Measurements from ENCODE around the gene LGI2. TPM values are rescaled to one million over a fixed set of nuclear protein-coding genes. Genes with fewer than 3 reads are reported as not detected.

LGI2 gene
- polyA plus RNA-seq (2013, experiment 1 of 2): 1.8 TPM
- polyA plus RNA-seq (2013, experiment 2 of 2): 1.8 TPM

GRCh38 chr4:25030277-25031076 lies at the start of gene LGI2:
Gene LGI2, minus strand, starts transcription at chr4:25030946. Its CDS starts 253 bp downstream, at chr4:25030693.
- Histone ChIP-seq H3K23ac (ENCODE audit: low read length) (no peak within 1 kb of the TSS), H3K27ac (ENCODE audit: low read depth, low read length) (no peak within 1 kb of the TSS), H3K79me2 (ENCODE audit: control insufficient read depth, insufficient read depth, low read length) (no peaks in the 10 kb centered on the region), H3K36me3 (ENCODE audit: control insufficient read depth, insufficient read depth, low read length) (no peaks in the 10 kb centered on the region), H4K5ac (ENCODE audit: low read length) (no peak within 1 kb of the TSS), H2AK5ac (ENCODE audit: low read length) (no peak within 1 kb of the TSS), H2BK120ac (ENCODE audit: low read depth, low read length) (no peak within 1 kb of the TSS), H3K79me1 (ENCODE audit: low read length) (no peaks in the 10 kb centered on the region), H3K27me3 (ENCODE audit: insufficient read depth, low read length, poor library complexity) (peaks cover 5% of the 10 kb centered on the region), H3K4me2 (ENCODE audit: low read length) (peak within 1 kb of the TSS; percentile 76), H3K4ac (ENCODE audit: low read depth, low read length) (peak within 1 kb of the TSS; percentile 60), H4K8ac (ENCODE audit: low read depth, low read length) (no peak within 1 kb of the TSS), H3K56ac (ENCODE audit: low read length) (peak within 1 kb of the TSS; percentile 83), H2BK5ac (ENCODE audit: low read length) (no peak within 1 kb of the TSS), H3K9ac (ENCODE audit: low read length) (peak within 1 kb of the TSS; percentile 49), H3K4me1 (ENCODE audit: control insufficient read depth, low read depth, low read length) (peaks cover 2% of the 10 kb centered on the region), H3K18ac (ENCODE audit: low read length) (peak within 1 kb of the TSS; percentile 71), H2BK15ac (replicated peaks; ENCODE audit: low read depth) (no peak within 1 kb of the TSS), H3K4me3 (ENCODE audit: low read length) (peak within 1 kb of the TSS; percentile 27)
- no peak for DNase-seq
- no CpG with 5 or more reads among the region's 92 CpGs for WGBS (ENCODE audit: extremely low coverage, insufficient coverage, low lambda C conversion rate)

GRCh38 chr4:25078523-25078922 lies 47.8 kb upstream of the LGI2 start:
- H3K79me1 ChIP-seq (ENCODE audit: low read length): no peaks in the 10 kb centered on the region
- no peaks in the 10 kb centered on the region for H3K27me3 ChIP-seq (ENCODE audit: insufficient read depth, low read length, poor library complexity)
- no peak overlapping the region for H3K56ac ChIP-seq (ENCODE audit: low read length)
- no peak for DNase-seq
- no peak overlapping the region for H3K9ac ChIP-seq (ENCODE audit: low read length)
- H3K79me2 ChIP-seq (ENCODE audit: control insufficient read depth, insufficient read depth, low read length): no peaks in the 10 kb centered on the region
- H3K36me3 ChIP-seq (ENCODE audit: control insufficient read depth, insufficient read depth, low read length): no peaks in the 10 kb centered on the region
- WGBS (ENCODE audit: extremely low coverage, insufficient coverage, low lambda C conversion rate): no CpG with 5 or more reads among the region's 4 CpGs
- H3K23ac ChIP-seq (ENCODE audit: low read length): no peak overlapping the region
- H3K18ac ChIP-seq (ENCODE audit: low read length): no peak overlapping the region
- H2BK120ac ChIP-seq (ENCODE audit: low read depth, low read length): no peak overlapping the region
- no peak overlapping the region for H3K4ac ChIP-seq (ENCODE audit: low read depth, low read length)
- H3K4me3 ChIP-seq (ENCODE audit: low read length): no peak overlapping the region
- no peak overlapping the region for H3K4me2 ChIP-seq (ENCODE audit: low read length)
- H2BK5ac ChIP-seq (ENCODE audit: low read length): no peak overlapping the region
- H3K4me1 ChIP-seq (ENCODE audit: control insufficient read depth, low read depth, low read length): no peaks in the 10 kb centered on the region
- H4K5ac ChIP-seq (ENCODE audit: low read length): no peak overlapping the region
- no peak overlapping the region for H4K8ac ChIP-seq (ENCODE audit: low read depth, low read length)
- no peak overlapping the region for H2BK15ac ChIP-seq (replicated peaks; ENCODE audit: low read depth)
- no peak overlapping the region for H3K27ac ChIP-seq (ENCODE audit: low read depth, low read length)
- H2AK5ac ChIP-seq (ENCODE audit: low read length): no peak overlapping the region

GRCh38 chr4:25076625-25077398 lies 46.1 kb upstream of the LGI2 start:
- Histone ChIP-seq H4K8ac (ENCODE audit: low read depth, low read length) (no peak overlapping the region), H3K56ac (ENCODE audit: low read length) (no peak overlapping the region), H3K4ac (ENCODE audit: low read depth, low read length) (no peak overlapping the region), H3K9ac (ENCODE audit: low read length) (no peak overlapping the region), H3K79me2 (ENCODE audit: control insufficient read depth, insufficient read depth, low read length) (no peaks in the 10 kb centered on the region), H2BK15ac (replicated peaks; ENCODE audit: low read depth) (no peak overlapping the region), H2BK120ac (ENCODE audit: low read depth, low read length) (no peak overlapping the region), H3K36me3 (ENCODE audit: control insufficient read depth, insufficient read depth, low read length) (no peaks in the 10 kb centered on the region), H3K27me3 (ENCODE audit: insufficient read depth, low read length, poor library complexity) (no peaks in the 10 kb centered on the region), H3K79me1 (ENCODE audit: low read length) (no peaks in the 10 kb centered on the region), H3K4me3 (ENCODE audit: low read length) (no peak overlapping the region), H4K5ac (ENCODE audit: low read length) (no peak overlapping the region), H2BK5ac (ENCODE audit: low read length) (no peak overlapping the region), H2AK5ac (ENCODE audit: low read length) (no peak overlapping the region), H3K4me2 (ENCODE audit: low read length) (no peak overlapping the region), H3K23ac (ENCODE audit: low read length) (no peak overlapping the region), H3K18ac (ENCODE audit: low read length) (no peak overlapping the region), H3K4me1 (ENCODE audit: control insufficient read depth, low read depth, low read length) (no peaks in the 10 kb centered on the region), H3K27ac (ENCODE audit: low read depth, low read length) (no peak overlapping the region)
- no peak for DNase-seq
- WGBS (ENCODE audit: extremely low coverage, insufficient coverage, low lambda C conversion rate): no CpG with 5 or more reads among the region's 3 CpGs

GRCh38 chr4:25075851-25076250 lies 45.1 kb upstream of the LGI2 start:
- H3K27ac ChIP-seq (ENCODE audit: low read depth, low read length): no peak overlapping the region
- H3K4me1 ChIP-seq (ENCODE audit: control insufficient read depth, low read depth, low read length): no peaks in the 10 kb centered on the region
- H4K5ac ChIP-seq (ENCODE audit: low read length): no peak overlapping the region
- WGBS (ENCODE audit: extremely low coverage, insufficient coverage, low lambda C conversion rate): no CpG with 5 or more reads among the region's 4 CpGs
- H2BK5ac ChIP-seq (ENCODE audit: low read length): no peak overlapping the region
- H3K23ac ChIP-seq (ENCODE audit: low read length): no peak overlapping the region
- no peak overlapping the region for H2BK15ac ChIP-seq (replicated peaks; ENCODE audit: low read depth)
- no peaks in the 10 kb centered on the region for H3K27me3 ChIP-seq (ENCODE audit: insufficient read depth, low read length, poor library complexity)
- H3K79me2 ChIP-seq (ENCODE audit: control insufficient read depth, insufficient read depth, low read length): no peaks in the 10 kb centered on the region
- H3K36me3 ChIP-seq (ENCODE audit: control insufficient read depth, insufficient read depth, low read length): no peaks in the 10 kb centered on the region
- H3K4me3 ChIP-seq (ENCODE audit: low read length): no peak overlapping the region
- no peak overlapping the region for H3K56ac ChIP-seq (ENCODE audit: low read length)
- no peaks in the 10 kb centered on the region for H3K79me1 ChIP-seq (ENCODE audit: low read length)
- no peak overlapping the region for H2BK120ac ChIP-seq (ENCODE audit: low read depth, low read length)
- H3K9ac ChIP-seq (ENCODE audit: low read length): no peak overlapping the region
- H4K8ac ChIP-seq (ENCODE audit: low read depth, low read length): no peak overlapping the region
- no peak overlapping the region for H2AK5ac ChIP-seq (ENCODE audit: low read length)
- no peak overlapping the region for H3K4ac ChIP-seq (ENCODE audit: low read depth, low read length)
- no peak for DNase-seq
- H3K4me2 ChIP-seq (ENCODE audit: low read length): no peak overlapping the region
- H3K18ac ChIP-seq (ENCODE audit: low read length): no peak overlapping the region

- Histone ChIP-seq H2BK5ac (ENCODE audit: low read length) (no peak overlapping the region), H3K4me3 (ENCODE audit: low read length) (no peak overlapping the region), H3K23ac (ENCODE audit: low read length) (no peak overlapping the region), H2BK120ac (ENCODE audit: low read depth, low read length) (no peak overlapping the region), H4K8ac (ENCODE audit: low read depth, low read length) (no peak overlapping the region), H3K4me2 (ENCODE audit: low read length) (no peak overlapping the region), H3K9ac (ENCODE audit: low read length) (no peak overlapping the region), H3K27me3 (ENCODE audit: insufficient read depth, low read length, poor library complexity) (no peaks in the 10 kb centered on the region), H3K36me3 (ENCODE audit: control insufficient read depth, insufficient read depth, low read length) (no peaks in the 10 kb centered on the region), H3K18ac (ENCODE audit: low read length) (peak overlapping the region; percentile 7), H3K27ac (ENCODE audit: low read depth, low read length) (no peak overlapping the region), H3K4me1 (ENCODE audit: control insufficient read depth, low read depth, low read length) (no peaks in the 10 kb centered on the region), H3K4ac (ENCODE audit: low read depth, low read length) (no peak overlapping the region), H3K56ac (ENCODE audit: low read length) (no peak overlapping the region), H4K5ac (ENCODE audit: low read length) (no peak overlapping the region), H3K79me2 (ENCODE audit: control insufficient read depth, insufficient read depth, low read length) (no peaks in the 10 kb centered on the region), H3K79me1 (ENCODE audit: low read length) (no peaks in the 10 kb centered on the region), H2AK5ac (ENCODE audit: low read length) (no peak overlapping the region), H2BK15ac (replicated peaks; ENCODE audit: low read depth) (no peak overlapping the region)
- no CpG with 5 or more reads among the region's 11 CpGs for WGBS (ENCODE audit: extremely low coverage, insufficient coverage, low lambda C conversion rate)
- no peak for DNase-seq
Measured at GRCh38 chr4:25075129-25075528, 44.4 kb upstream of the LGI2 start.
